HepG2 (cell line): ENCODE measurements around the gene SH2D5. TPM values are rescaled to one million over a fixed set of nuclear protein-coding genes. Genes with fewer than 3 reads are reported as not detected.

Experiments used
- BRF2 ChIP-seq: sonication (generic); formaldehyde crosslinking; IDR thresholded peaks from 2 replicates; pipeline ENCODE4 v1.8.1; 2022; ENCODE audit warnings: mild to moderate bottlenecking, missing genetic modification reagents
- CBX5 ChIP-seq: sonication (generic); formaldehyde crosslinking; IDR thresholded peaks from 2 replicates; pipeline ENCODE4 v1.4.0; 2020; ENCODE audit warnings: missing genetic modification reagents, borderline replicate concordance
- HNF4G ChIP-seq, 2 experiments: sonication (generic) in 1 of 2; formaldehyde crosslinking in 1 of 2; IDR thresholded peaks; 2 replicates each; pipeline versions ENCODE4 v1.4.0 to v1.6.1; 2011 to 2020; ENCODE audit warnings: borderline replicate concordance in 2 of 2, low read depth in 2 of 2, mild to moderate bottlenecking in 2 of 2, low read length in 1 of 2, missing genetic modification reagents in 1 of 2, moderate library complexity in 1 of 2
- NRL ChIP-seq: sonication (generic); formaldehyde crosslinking; IDR thresholded peaks from 2 replicates; pipeline ENCODE4 v1.5.0; 2020; ENCODE audit warnings: missing genetic modification reagents, mild to moderate bottlenecking, moderate library complexity, borderline replicate concordance
- RBM22 ChIP-seq: fragments of 200-400 bp; formaldehyde crosslinking; optimal IDR thresholded peaks from 2 replicates; pipeline ENCODE3; 2017; ENCODE audit warnings: mild to moderate bottlenecking, low read length, moderate library complexity
- RXRB ChIP-seq: IDR thresholded peaks from 2 replicates; pipeline ENCODE4 v1.6.1; 2016; ENCODE audit warnings: borderline replicate concordance, missing genetic modification reagents, missing compliant biosample characterization
- SKIL ChIP-seq: sonication (generic); formaldehyde crosslinking; IDR thresholded peaks from 2 replicates; pipeline ENCODE4 v1.8.0; 2022; ENCODE audit warnings: missing genetic modification reagents, mild to moderate bottlenecking, moderate library complexity, borderline replicate concordance
- SPEN ChIP-seq: sonication (generic); formaldehyde crosslinking; IDR thresholded peaks from 2 replicates; pipeline ENCODE4 v1.5.1; 2020; ENCODE audit warnings: low read depth, mild to moderate bottlenecking, missing genetic modification reagents
- ZNF264 ChIP-seq: sonication (generic); formaldehyde crosslinking; IDR thresholded peaks from 2 replicates; pipeline ENCODE4 v1.4.0; 2020; ENCODE audit warnings: missing genetic modification reagents
- ZNF280D ChIP-seq: sonication (generic); formaldehyde crosslinking; IDR thresholded peaks from 2 replicates; pipeline ENCODE4 v1.5.1; 2020; ENCODE audit warnings: mild to moderate bottlenecking, missing genetic modification reagents
- ZNF292 ChIP-seq: sonication (generic); formaldehyde crosslinking; IDR thresholded peaks from 2 replicates; pipeline ENCODE4 v1.8.1; 2022; ENCODE audit warnings: mild to moderate bottlenecking, low read depth, missing genetic modification reagents, borderline replicate concordance
- ZNF441 ChIP-seq: sonication (generic); formaldehyde crosslinking; IDR thresholded peaks from 2 replicates; pipeline ENCODE4 v1.7.0; 2021; ENCODE audit warnings: missing genetic modification reagents, borderline replicate concordance
- ZNF616 ChIP-seq: sonication (generic); formaldehyde crosslinking; IDR thresholded peaks from 2 replicates; pipeline ENCODE4 v1.5.0; 2020; ENCODE audit warnings: low read depth, mild to moderate bottlenecking, missing genetic modification reagents
- ZNF704 ChIP-seq: sonication (generic); formaldehyde crosslinking; IDR thresholded peaks from 2 replicates; pipeline ENCODE4 v1.8.1; 2023; ENCODE audit warnings: mild to moderate bottlenecking, inconsistent platforms, moderate library complexity, missing genetic modification reagents, borderline replicate concordance
- ZNF788 ChIP-seq: sonication (generic); formaldehyde crosslinking; IDR thresholded peaks from 2 replicates; pipeline ENCODE4 v1.5.0; 2020; ENCODE audit warnings: mild to moderate bottlenecking, missing genetic modification reagents, borderline replicate concordance
- polyA plus RNA-seq, 8 experiments: library from polyadenylated mRNA; depleted of rRNA in 3 of 8; stranded (reverse) in 7 of 8; unstranded in 1 of 8; fragments of >200 nt; fragmentation: Illumina TruSeq in 4 of 8; extraction: Trizol in 4 of 8; gene quantifications; 2 replicates each; pipeline versions ENCODE4 v1.2.1 to v1.2.3, GENCODE V29; 2011 to 2016; ENCODE audit warnings: low read depth in 4 of 8, missing spikeins in 1 of 8, mixed read lengths in 1 of 8; ENCODE audit not compliant: insufficient read depth in 1 of 8
- total RNA-seq, 5 experiments: library from RNA; depleted of rRNA; stranded (reverse); fragments of >200 nt; fragmentation: Illumina TruSeq; extraction: Trizol; gene quantifications; 2 replicates each; pipeline ENCODE4 v1.2.3, GENCODE V29; 2016; ENCODE audit warnings: low read depth in 1 of 5
- TF ChIP-seq, protein P1 (sequence below): sonication (generic); formaldehyde crosslinking; IDR thresholded peaks from 2 replicates; pipeline ENCODE4 v1.5.0; 2020; ENCODE audit warnings: mild to moderate bottlenecking, missing genetic modification reagents

Gene SH2D5
- total and polyA plus RNA-seq, 2 of the 13 experiments (the other 11 are each of a cell fraction or from before 2014, with no cell fraction given): 1.2 to 3.4 TPM

GRCh38 chr1:20732588-20733359, at the start of gene SH2D5 (continued):
- no peak for TF ChIP-seq RBM22
- no peak for TF ChIP-seq ZNF441
- no peak for TF ChIP-seq SKIL (CRISPR knock-in tag)
- TF ChIP-seq ZNF704: no peak
- 0 out of 2 replicates have a peak, but pooled peaks have one; percentile 10 for TF ChIP-seq ZNF264 (CRISPR knock-in tag)
- peak; percentile 43; the same call in 1 of the 2 replicates for TF ChIP-seq RXRB
- 0 out of 2 replicates have a peak, but pooled peaks have one; percentile 1 for TF ChIP-seq CBX5 (CRISPR knock-in tag)
- TF ChIP-seq, protein P1, sequence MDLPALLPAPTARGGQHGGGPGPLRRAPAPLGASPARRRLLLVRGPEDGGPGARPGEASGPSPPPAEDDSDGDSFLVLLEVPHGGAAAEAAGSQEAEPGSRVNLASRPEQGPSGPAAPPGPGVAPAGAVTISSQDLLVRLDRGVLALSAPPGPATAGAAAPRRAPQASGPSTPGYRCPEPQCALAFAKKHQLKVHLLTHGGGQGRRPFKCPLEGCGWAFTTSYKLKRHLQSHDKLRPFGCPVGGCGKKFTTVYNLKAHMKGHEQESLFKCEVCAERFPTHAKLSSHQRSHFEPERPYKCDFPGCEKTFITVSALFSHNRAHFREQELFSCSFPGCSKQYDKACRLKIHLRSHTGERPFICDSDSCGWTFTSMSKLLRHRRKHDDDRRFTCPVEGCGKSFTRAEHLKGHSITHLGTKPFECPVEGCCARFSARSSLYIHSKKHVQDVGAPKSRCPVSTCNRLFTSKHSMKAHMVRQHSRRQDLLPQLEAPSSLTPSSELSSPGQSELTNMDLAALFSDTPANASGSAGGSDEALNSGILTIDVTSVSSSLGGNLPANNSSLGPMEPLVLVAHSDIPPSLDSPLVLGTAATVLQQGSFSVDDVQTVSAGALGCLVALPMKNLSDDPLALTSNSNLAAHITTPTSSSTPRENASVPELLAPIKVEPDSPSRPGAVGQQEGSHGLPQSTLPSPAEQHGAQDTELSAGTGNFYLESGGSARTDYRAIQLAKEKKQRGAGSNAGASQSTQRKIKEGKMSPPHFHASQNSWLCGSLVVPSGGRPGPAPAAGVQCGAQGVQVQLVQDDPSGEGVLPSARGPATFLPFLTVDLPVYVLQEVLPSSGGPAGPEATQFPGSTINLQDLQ (CRISPR knock-in tag): no peak
- TF ChIP-seq BRF2 (CRISPR knock-in tag): no peak
- TF ChIP-seq NRL: peak; percentile 88
- no peak for TF ChIP-seq ZNF616 (CRISPR knock-in tag)
- no peak for TF ChIP-seq ZNF788
- TF ChIP-seq HNF4G (IDR thresholded peaks at IDR 0.05; ENCODE audit: borderline replicate concordance, low read depth, low read length): 0 out of 2 replicates have a peak, but pooled peaks have one; percentile 30
- no peak for TF ChIP-seq HNF4G (CRISPR knock-in tag; IDR thresholded peaks at IDR 0.05; ENCODE audit: borderline replicate concordance, low read depth)
- no peak; the same call in 1 of the 2 replicates for TF ChIP-seq ZNF292 (CRISPR knock-in tag)
- TF ChIP-seq SPEN (CRISPR knock-in tag): 0 out of 2 replicates have a peak, but pooled peaks have one; percentile 20
- TF ChIP-seq ZNF280D (CRISPR knock-in tag): peak; percentile 56; the same call in 1 of the 2 replicates
